GM19025 (cell line): Measurements from ENCODE around the gene ZNF778.
"Not testable (repeated sequence)": the region's sequence is repeated elsewhere in the genome, so short reads cannot be mapped to it uniquely, and the experiment has no call there.

ENCODE experiments used
- ATAC-seq: cut with Tn5 transposase; IDR thresholded peaks from one replicate; pipeline ENCODE4 v1.9.1; 2021; ENCODE audit warnings: mild to moderate bottlenecking, low read depth, moderate library complexity; ENCODE audit not compliant: unreplicated experiment

The ZNF778 gene

GRCh38 chr16:89179656-89180315 is 37.7 kb upstream of the ZNF778 start:
- ATAC-seq: no peak

- no peak for ATAC-seq
Measured at GRCh38 chr16:89183463-89183862, 34.0 kb upstream of the ZNF778 start.

GRCh38 chr16:89183975-89184676 is 33.4 kb upstream of the ZNF778 start:
- ATAC-seq: no peak

- ATAC-seq: no peak
Measured at GRCh38 chr16:89184677-89184932, 32.9 kb upstream of the ZNF778 start.

- ATAC-seq: no peak
Measured at GRCh38 chr16:89184933-89185794, 32.3 kb upstream of the ZNF778 start.

GRCh38 chr16:89185887-89186592 is 31.5 kb upstream of the ZNF778 start:
- not testable (repeated sequence) for ATAC-seq

- ATAC-seq: not testable (repeated sequence)
Measured at GRCh38 chr16:89186593-89187031, 30.9 kb upstream of the ZNF778 start.

GRCh38 chr16:89187032-89187769 is 30.3 kb upstream of the ZNF778 start:
- ATAC-seq: no peak

GRCh38 chr16:89187770-89188392 is 29.6 kb upstream of the ZNF778 start:
- no peak for ATAC-seq

- ATAC-seq: not testable (repeated sequence)
Measured at GRCh38 chr16:89188471-89189357, 28.8 kb upstream of the ZNF778 start.

- ATAC-seq: no peak
Measured at GRCh38 chr16:89189358-89190025, 28.0 kb upstream of the ZNF778 start.

- no peak for ATAC-seq
Measured at GRCh38 chr16:89190150-89190958, 27.1 kb upstream of the ZNF778 start.

- no peak for ATAC-seq
Measured at GRCh38 chr16:89191033-89191900, 26.2 kb upstream of the ZNF778 start.

- no peak for ATAC-seq
Measured at GRCh38 chr16:89191901-89192185, 25.7 kb upstream of the ZNF778 start.

- ATAC-seq: not testable (repeated sequence)
Measured at GRCh38 chr16:89192186-89192955, 25.1 kb upstream of the ZNF778 start.
